ENCODE results near the gene HELZ. TPM values are rescaled to one million over a fixed set of nuclear protein-coding genes. Genes with fewer than 3 reads are reported as not detected.
"Not testable (repeated sequence)": the region's sequence is repeated elsewhere in the genome, so short reads cannot be mapped to it uniquely, and the experiment has no call there.

The HELZ gene
- total RNA-seq, 1 donor from 2014 or later = 63.5 TPM

DNA sequence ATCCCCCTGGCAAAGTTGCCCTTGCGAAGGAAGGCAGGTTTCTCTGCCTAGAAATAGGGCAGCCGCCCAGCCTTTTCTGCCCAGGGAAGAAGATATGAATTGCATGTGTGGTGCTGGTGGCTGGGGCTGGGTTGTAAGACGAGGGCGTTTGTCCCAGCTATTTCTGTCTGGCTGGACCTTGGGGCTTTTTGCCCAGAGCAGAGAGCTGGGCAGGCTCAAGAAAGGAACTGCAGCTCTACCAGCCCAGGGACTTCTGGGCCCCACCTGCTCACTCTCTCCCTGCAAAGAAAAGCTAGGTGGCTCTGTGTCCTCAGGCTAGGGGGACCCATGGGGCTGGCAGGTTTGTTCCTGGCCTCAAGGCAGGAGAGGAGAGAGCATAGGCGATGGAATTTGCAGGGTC, 200.1 kb downstream of the HELZ start:
- H3K27ac Mint-ChIP-seq (ENCODE audit: unreplicated experiment) = no peak overlapping the region
- peaks cover 5% of the 10 kb centered on the region for H3K36me3 Mint-ChIP-seq (ENCODE audit: unreplicated experiment)
- no peaks in the 10 kb centered on the region for H3K4me1 Mint-ChIP-seq (ENCODE audit: unreplicated experiment)
- no peak overlapping the region for H3K4me3 Mint-ChIP-seq (ENCODE audit: unreplicated experiment)
- peaks cover 10% of the 10 kb centered on the region for H3K27me3 Mint-ChIP-seq (ENCODE audit: unreplicated experiment)
- DNase-seq (ENCODE audit: extremely low spot score, unreplicated experiment) = no peak
- TF ChIP-seq, protein P1, sequence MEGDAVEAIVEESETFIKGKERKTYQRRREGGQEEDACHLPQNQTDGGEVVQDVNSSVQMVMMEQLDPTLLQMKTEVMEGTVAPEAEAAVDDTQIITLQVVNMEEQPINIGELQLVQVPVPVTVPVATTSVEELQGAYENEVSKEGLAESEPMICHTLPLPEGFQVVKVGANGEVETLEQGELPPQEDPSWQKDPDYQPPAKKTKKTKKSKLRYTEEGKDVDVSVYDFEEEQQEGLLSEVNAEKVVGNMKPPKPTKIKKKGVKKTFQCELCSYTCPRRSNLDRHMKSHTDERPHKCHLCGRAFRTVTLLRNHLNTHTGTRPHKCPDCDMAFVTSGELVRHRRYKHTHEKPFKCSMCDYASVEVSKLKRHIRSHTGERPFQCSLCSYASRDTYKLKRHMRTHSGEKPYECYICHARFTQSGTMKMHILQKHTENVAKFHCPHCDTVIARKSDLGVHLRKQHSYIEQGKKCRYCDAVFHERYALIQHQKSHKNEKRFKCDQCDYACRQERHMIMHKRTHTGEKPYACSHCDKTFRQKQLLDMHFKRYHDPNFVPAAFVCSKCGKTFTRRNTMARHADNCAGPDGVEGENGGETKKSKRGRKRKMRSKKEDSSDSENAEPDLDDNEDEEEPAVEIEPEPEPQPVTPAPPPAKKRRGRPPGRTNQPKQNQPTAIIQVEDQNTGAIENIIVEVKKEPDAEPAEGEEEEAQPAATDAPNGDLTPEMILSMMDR (IDR thresholded peaks at IDR 0.05) = no peak
- peaks cover 21% of the 10 kb centered on the region for H3K9me3 Mint-ChIP-seq (ENCODE audit: unreplicated experiment)

DNA sequence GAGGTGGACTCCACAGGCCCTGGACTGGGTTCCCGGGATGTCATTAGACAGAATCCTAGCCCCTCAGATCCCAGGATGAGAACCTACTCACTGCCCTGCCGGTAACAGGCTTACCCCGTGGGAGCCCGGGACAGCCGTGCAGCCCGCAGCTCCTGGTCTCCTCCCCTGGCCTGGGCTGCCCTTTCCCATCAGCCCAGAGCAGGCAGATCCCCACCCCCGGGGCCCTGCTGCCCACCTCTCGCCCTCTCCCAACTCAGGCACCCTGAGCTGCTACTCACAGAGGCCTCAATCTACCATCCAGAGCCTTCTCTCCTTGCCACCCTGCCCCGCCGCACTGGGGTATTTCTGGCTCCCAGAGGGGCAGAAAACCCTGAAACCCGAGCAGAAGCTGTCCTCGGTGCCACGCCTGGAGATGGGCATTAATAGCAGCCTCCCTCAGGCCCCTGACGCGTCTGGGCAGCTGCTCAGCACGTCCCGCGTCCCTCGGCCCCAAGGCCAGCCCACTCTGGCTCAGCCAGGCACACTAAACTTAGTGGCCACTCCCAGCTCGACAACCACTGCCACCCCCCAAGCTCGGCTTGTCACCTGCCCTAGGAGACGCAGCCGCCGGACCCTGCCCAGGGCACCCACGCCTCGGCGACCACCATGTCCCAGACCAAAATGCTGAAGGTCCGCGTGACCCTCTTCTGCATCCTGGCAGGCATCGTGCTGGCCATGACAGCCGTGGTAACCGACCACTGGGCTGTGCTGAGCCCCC, 200.8 kb downstream of the HELZ start, which contains the start of gene CACNG1:
Gene CACNG1, plus strand, starts transcription at position 539 of the 757 bp plus-strand sequence. Its CDS starts 107 bp downstream, at position 646.
- Mint-ChIP-seq H3K4me3 (ENCODE audit: unreplicated experiment) (no peak within 1 kb of the TSS), H3K9me3 (ENCODE audit: unreplicated experiment) (peaks cover 16% of the 10 kb centered on the region), H3K27me3 (ENCODE audit: unreplicated experiment) (peaks cover 10% of the 10 kb centered on the region), H3K27ac (ENCODE audit: unreplicated experiment) (no peak within 1 kb of the TSS), H3K4me1 (ENCODE audit: unreplicated experiment) (no peaks in the 10 kb centered on the region), H3K36me3 (ENCODE audit: unreplicated experiment) (peaks cover 5% of the 10 kb centered on the region)
- no peak for DNase-seq (ENCODE audit: extremely low spot score, unreplicated experiment)
- TF ChIP-seq, protein P1 (IDR thresholded peaks at IDR 0.05) = no peak

DNA sequence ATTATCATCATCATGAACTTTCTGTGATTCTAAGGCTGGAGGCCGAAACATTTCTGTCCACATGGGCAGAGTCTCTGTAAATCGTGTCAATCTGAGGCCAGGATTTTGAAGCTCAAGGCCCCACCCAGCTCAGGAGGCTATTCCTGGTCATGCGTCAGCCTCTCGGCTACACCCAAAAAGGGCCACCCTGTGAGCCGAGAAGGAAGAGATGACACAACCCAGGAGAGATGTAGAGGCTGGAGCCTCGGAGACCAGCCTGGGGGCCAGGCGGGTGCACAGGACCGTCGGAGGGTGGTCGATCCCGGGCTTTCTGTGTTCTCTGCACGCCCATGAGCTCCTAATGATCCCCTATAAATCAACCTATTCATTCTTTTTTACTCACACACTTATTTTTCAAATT, 201.7 kb downstream of the HELZ start:
- Mint-ChIP-seq H3K9me3 (ENCODE audit: unreplicated experiment) (peaks cover 7% of the 10 kb centered on the region), H3K36me3 (ENCODE audit: unreplicated experiment) (no peaks in the 10 kb centered on the region), H3K4me3 (ENCODE audit: unreplicated experiment) (no peak overlapping the region), H3K27ac (ENCODE audit: unreplicated experiment) (no peak overlapping the region), H3K27me3 (ENCODE audit: unreplicated experiment) (peaks cover 10% of the 10 kb centered on the region), H3K4me1 (ENCODE audit: unreplicated experiment) (no peaks in the 10 kb centered on the region)
- DNase-seq (ENCODE audit: extremely low spot score, unreplicated experiment) = no peak
- TF ChIP-seq, protein P1 (IDR thresholded peaks at IDR 0.05) = no peak

DNA sequence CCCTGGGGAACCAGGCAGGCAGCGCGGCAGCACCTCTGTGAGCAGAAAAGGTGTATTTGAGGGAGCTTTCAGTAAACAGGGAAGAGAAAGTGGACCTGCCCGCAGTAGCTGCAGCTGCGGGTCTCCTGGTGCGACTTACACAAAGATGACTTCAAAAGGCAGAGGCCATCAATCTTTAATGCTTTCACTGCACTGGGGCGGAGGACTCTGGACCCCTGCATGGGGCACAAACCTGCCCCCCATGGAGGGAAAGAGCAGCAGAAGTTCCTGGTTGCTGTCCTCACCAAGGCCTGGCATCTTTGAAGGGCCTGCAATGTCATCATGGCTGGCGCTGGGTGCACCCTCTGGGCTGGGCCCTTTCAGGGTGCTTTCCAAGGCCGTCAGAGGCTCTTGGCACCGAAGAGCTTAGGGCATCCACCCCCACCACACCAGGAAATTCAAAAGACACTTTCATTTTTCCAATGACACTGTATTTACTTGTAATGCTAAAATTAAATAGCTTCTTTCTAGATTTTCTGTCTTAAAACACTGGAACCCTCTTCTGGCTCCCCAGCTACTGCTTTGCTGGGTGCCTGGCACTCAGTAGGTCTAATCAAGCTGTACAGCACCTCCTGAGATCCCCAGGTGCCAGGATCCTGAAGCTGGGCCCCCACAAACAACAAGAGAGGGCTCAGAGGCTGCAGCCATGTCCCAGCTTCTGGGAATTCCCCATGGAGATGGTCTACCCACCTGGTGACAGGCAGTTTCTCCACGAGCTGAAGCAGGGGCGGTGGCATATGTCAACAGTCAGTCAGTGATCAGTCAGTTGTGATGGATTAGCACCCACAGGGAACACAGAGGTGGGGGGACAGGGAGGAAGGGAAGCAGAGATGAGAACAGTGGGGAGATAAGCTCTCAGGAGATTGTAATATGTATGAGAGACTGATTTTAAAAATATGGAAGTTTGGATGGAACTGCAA, 202.8 kb downstream of the HELZ start:
- no peaks in the 10 kb centered on the region for H3K4me1 Mint-ChIP-seq (ENCODE audit: unreplicated experiment)
- no peaks in the 10 kb centered on the region for H3K36me3 Mint-ChIP-seq (ENCODE audit: unreplicated experiment)
- no peaks in the 10 kb centered on the region for H3K9me3 Mint-ChIP-seq (ENCODE audit: unreplicated experiment)
- DNase-seq (ENCODE audit: extremely low spot score, unreplicated experiment) = no peak
- no peak overlapping the region for H3K4me3 Mint-ChIP-seq (ENCODE audit: unreplicated experiment)
- peaks cover 10% of the 10 kb centered on the region for H3K27me3 Mint-ChIP-seq (ENCODE audit: unreplicated experiment)
- H3K27ac Mint-ChIP-seq (ENCODE audit: unreplicated experiment) = no peak overlapping the region
- TF ChIP-seq, protein P1 (IDR thresholded peaks at IDR 0.05) = no peak

DNA sequence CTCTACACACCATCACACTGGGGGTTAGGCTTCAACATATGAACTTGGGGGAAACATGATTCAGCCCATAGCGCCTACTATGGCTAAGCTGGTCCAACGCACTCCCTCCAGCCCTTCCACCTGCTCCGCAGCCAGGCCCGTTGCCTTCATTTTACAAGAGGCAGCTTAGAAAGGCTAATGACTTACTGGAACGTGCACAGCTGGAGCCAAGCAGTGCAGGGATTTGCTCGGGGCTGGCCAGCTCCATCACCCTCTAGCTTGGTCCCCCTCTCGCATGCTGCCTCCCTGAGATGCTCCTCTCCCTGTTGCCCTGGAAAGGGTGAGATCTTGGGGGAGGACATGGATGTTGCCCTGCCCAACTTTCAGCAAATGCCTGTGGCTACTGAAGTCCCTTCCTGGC, 203.5 kb downstream of the HELZ start:
- TF ChIP-seq, protein P1 (IDR thresholded peaks at IDR 0.05) = no peak
- DNase-seq (ENCODE audit: extremely low spot score, unreplicated experiment) = no peak
- H3K36me3 Mint-ChIP-seq (ENCODE audit: unreplicated experiment) = no peaks in the 10 kb centered on the region
- no peaks in the 10 kb centered on the region for H3K9me3 Mint-ChIP-seq (ENCODE audit: unreplicated experiment)
- H3K27me3 Mint-ChIP-seq (ENCODE audit: unreplicated experiment) = peaks cover 10% of the 10 kb centered on the region
- no peak overlapping the region for H3K27ac Mint-ChIP-seq (ENCODE audit: unreplicated experiment)
- no peaks in the 10 kb centered on the region for H3K4me1 Mint-ChIP-seq (ENCODE audit: unreplicated experiment)
- no peak overlapping the region for H3K4me3 Mint-ChIP-seq (ENCODE audit: unreplicated experiment)

DNA sequence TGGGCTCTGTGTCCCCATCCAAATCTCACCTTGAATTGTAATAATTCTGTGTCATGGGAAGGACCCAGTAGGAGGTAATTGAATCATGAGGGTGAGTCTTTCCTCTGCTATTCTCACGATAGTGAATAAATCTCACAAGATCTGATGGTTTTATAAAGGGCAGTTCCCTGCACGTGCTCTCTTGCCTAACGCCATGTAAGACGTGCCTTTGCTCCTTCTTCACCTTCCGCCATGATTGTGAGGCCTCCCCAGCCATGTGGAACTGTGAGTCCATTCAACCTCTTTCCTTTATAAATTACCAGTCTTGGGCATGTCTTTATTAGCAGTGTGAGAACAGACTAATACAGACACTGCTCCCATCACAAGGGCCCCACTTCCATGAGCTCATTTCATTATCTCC, 203.9 kb downstream of the HELZ start:
- not testable (repeated sequence) for H3K36me3 Mint-ChIP-seq (ENCODE audit: unreplicated experiment); H3K4me1 Mint-ChIP-seq (ENCODE audit: unreplicated experiment); H3K27me3 Mint-ChIP-seq (ENCODE audit: unreplicated experiment); H3K27ac Mint-ChIP-seq (ENCODE audit: unreplicated experiment); DNase-seq (ENCODE audit: extremely low spot score, unreplicated experiment); H3K4me3 Mint-ChIP-seq (ENCODE audit: unreplicated experiment); H3K9me3 Mint-ChIP-seq (ENCODE audit: unreplicated experiment)

Measured in osteocyte (in vitro differentiated cells).